Lower leg skin (tissue), 4 donors: ENCODE measurements around the gene BTN3A1. TPM values are rescaled to one million over a fixed set of nuclear protein-coding genes. Genes with fewer than 3 reads are reported as not detected.

ENCODE experiments used
- DNase-seq, 2 donors: peaks; one replicate each; pipeline ENCODE4 v3.0.0-alpha.2; 2019; ENCODE audit warnings: low spot score in 2 of 2
- H3K4me3 ChIP-seq: fragments of 200-600 bp; sonication (generic); 2 replicates; pipeline ENCODE4 v1.5.1; 2017; ENCODE audit warnings: mild to moderate bottlenecking, low read depth; ENCODE audit not compliant: poor library complexity, severe bottlenecking
- CTCF ChIP-seq, 3 donors: fragments of 450-650 bp; IDR thresholded peaks; one replicate each; pipeline ENCODE4 v1.5.1; 2016; ENCODE audit warnings: antibody characterized with exemption in 3 of 3, mild to moderate bottlenecking in 3 of 3, moderate library complexity in 2 of 3
- POLR2A ChIP-seq, 2 donors: fragments of 450-650 bp; IDR thresholded peaks; one replicate each; pipeline ENCODE4 v1.6.1; 2016 to 2017; ENCODE audit warnings: antibody characterized with exemption in 2 of 2, mild to moderate bottlenecking in 1 of 2, moderate library complexity in 1 of 2
- WGBS, 2 donors: methylation state at CpG; one replicate each; pipeline ENCODE4 v1.1.5; 2018; 5-methylcytosine and 5-hydroxymethylcytosine counted together
- intact Hi-C: fragments of 100-400 bp; cut with DNase I; formaldehyde crosslinking; loops from one replicate; pipeline ENCODE4 v1.15.0; 2023; ENCODE audit warnings: low total_unique reads
- total RNA-seq, 4 donors: library from RNA; depleted of rRNA; stranded (reverse); fragments of >200 nt; gene quantifications; one replicate each; pipeline ENCODE4 v1.1.0, GENCODE V29; 2016

Gene BTN3A1
- total RNA-seq, 4 donors from 2014 or later = 10.4 to 17.7 (median 15.1) TPM

DNA sequence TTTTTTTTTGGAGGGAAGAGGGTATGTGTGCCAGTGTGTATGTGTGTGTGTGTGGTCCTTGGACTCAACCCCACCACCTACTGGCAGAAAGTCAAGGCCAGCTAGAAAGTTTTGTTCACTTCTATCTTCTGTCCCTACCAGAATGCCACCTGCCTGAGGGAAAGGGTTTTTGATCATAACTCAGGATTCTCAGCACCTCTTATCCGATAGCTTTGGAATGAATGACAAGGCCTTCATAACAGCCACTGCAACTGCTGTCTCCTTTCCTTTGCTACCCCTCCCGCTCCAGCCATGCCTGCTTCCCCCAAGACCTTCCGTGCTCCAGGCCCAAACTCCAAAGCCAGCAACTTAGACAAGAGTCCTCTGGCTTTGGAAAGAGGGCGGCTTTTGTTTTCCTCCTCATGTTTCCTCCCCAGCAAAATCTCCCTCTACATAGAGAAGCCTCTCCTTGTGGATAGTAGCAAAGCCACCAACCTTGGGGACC, 18.7 kb downstream of the BTN3A1 start:
- 18 to 22% methylated on average over 4 of the region's 4 CpGs for WGBS, 2 donors
- intact Hi-C loops = no loop called here
- no peak for DNase-seq

GRCh38 chr6:26421259-26422144, 19.4 kb downstream of the BTN3A1 start:
- peak overlapping the region; percentile 82 for H3K4me3 ChIP-seq
- intact Hi-C loops = no loop called here
- 1% methylated on average over 29 to 30 of the region's 31 CpGs for WGBS, 2 donors
- TF ChIP-seq CTCF (IDR thresholded peaks at IDR 0.05) = no peak
- no peak for TF ChIP-seq POLR2A (IDR thresholded peaks at IDR 0.05)
- DNase-seq = peak; percentile 82 to 93

More for the DNA sequence above, 18.7 kb downstream of the BTN3A1 start:
- H3K4me3 ChIP-seq = no peak overlapping the region
- TF ChIP-seq CTCF (IDR thresholded peaks at IDR 0.05) (no peak), POLR2A (IDR thresholded peaks at IDR 0.05) (no peak)

- DNase-seq = no peak
- intact Hi-C loops = no loop called here
- no peak overlapping the region for H3K4me3 ChIP-seq
- WGBS, 2 donors = 83 to 91% methylated on average over 3 of the region's 3 CpGs
- TF ChIP-seq POLR2A (IDR thresholded peaks at IDR 0.05) (no peak), CTCF (IDR thresholded peaks at IDR 0.05) (no peak)
These were observed 20.3 kb downstream of the BTN3A1 start for GRCh38 chr6:26422329-26422728.

DNA sequence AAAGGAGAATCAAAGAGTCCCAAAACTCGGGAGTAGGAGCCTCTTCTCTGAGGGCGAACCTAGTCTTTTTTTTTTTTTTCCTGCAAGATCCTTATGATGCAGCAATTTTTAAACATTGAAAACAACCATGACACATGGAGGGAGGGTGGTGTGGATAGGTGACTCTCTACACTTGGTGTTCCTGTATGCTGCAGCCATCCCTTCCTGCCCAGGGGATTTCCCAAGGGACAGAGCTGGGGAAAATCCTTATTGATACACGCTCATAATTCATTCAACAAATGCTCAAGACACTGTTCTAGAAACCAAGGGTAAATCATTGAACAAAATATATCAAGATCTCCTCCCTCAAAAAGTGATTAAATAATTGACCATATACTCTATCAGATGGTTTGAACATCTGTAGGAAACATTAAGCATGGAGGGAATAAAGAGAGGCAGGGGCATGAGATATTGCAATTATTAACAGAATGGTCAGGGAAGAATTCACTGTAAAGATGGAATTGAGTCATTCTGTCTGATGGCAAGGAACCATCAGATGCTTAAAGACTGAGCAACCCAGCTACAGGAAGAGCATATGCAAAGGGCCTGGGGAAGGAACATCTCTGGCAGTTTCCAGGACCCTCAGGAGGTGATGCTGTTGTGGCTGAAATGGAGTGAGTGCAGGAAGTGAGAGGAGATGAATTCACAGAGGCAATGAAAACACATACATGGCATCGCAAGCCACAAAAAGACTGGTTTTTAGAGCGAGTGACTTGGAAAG, 24.8 kb downstream of the BTN3A1 start:
- no peak for DNase-seq
- WGBS, 2 donors = 92 to 95% methylated on average over 5 of the region's 5 CpGs
- H3K4me3 ChIP-seq = no peak overlapping the region
- intact Hi-C loops = no loop called here
- TF ChIP-seq POLR2A (IDR thresholded peaks at IDR 0.05) (no peak), CTCF (IDR thresholded peaks at IDR 0.05) (no peak)

- intact Hi-C loops = no loop called here
- WGBS, 2 donors = 81 to 82% methylated on average over 3 of the region's 3 CpGs
- DNase-seq = no peak
- TF ChIP-seq CTCF (IDR thresholded peaks at IDR 0.05) (no peak), POLR2A (IDR thresholded peaks at IDR 0.05) (no peak)
- H3K4me3 ChIP-seq = no peak overlapping the region
These were observed 25.4 kb downstream of the BTN3A1 start for GRCh38 chr6:26427451-26427809.
